SJCRH30 (cell line): Measurements from ENCODE around the gene SLC25A22. TPM values are rescaled to one million over a fixed set of nuclear protein-coding genes. Genes with fewer than 3 reads are reported as not detected.

Experiments used
- DNase-seq, 2 experiments: peaks; one replicate each; pipeline ENCODE4 v3.0.0-alpha.2; 2015 to 2020
- H3K27ac ChIP-seq: fragments of 250-450 bp; sonication (Bioruptor Pico); 2 replicates; pipeline ENCODE4 v1.5.1; 2020; ENCODE audit warnings: mild to moderate bottlenecking, moderate library complexity
- H3K27me3 ChIP-seq: fragments of 250-450 bp; sonication (Bioruptor Pico); 2 replicates; pipeline ENCODE4 v1.5.1; 2020; ENCODE audit warnings: mild to moderate bottlenecking, moderate library complexity
- H3K36me3 ChIP-seq: fragments of 250-450 bp; sonication (Bioruptor Pico); 2 replicates; pipeline ENCODE4 v1.5.1; 2020; ENCODE audit warnings: mild to moderate bottlenecking, moderate library complexity
- H3K4me1 ChIP-seq: fragments of 250-450 bp; sonication (Bioruptor Pico); 2 replicates; pipeline ENCODE4 v1.5.1; 2020; ENCODE audit warnings: mild to moderate bottlenecking, moderate library complexity
- H3K4me3 ChIP-seq: fragments of 250-450 bp; sonication (Bioruptor Pico); 2 replicates; pipeline ENCODE4 v1.5.1; 2020; ENCODE audit warnings: mild to moderate bottlenecking, moderate library complexity
- H3K9me3 ChIP-seq: fragments of 250-450 bp; sonication (Bioruptor Pico); replicated peaks from 2 replicates; pipeline ENCODE4 v1.5.1; 2020; ENCODE audit warnings: mild to moderate bottlenecking, moderate library complexity
- total RNA-seq: library from RNA; depleted of rRNA; stranded (reverse); fragments of >200 nt; shearing (Covaris generic); gene quantifications from 2 replicates; pipeline ENCODE4 v1.2.3, GENCODE V29; 2014; rRNA removed

SLC25A22 gene
- 20.2 and 22.4 TPM in 2 replicates for total RNA-seq

GRCh38 chr11:798093-798713 lies at the start of gene SLC25A22:
Gene SLC25A22 (minus strand): TSS chr11:798281. CDS start chr11:795006, 3,275 bp downstream.
- peak; percentile 79 to 85 for DNase-seq
- H3K27me3 ChIP-seq, result no peaks in the 10 kb centered on the region
- peak within 1 kb of the TSS; percentile 71 for H3K4me3 ChIP-seq
- peaks cover 6% of the 10 kb centered on the region; the same call in 1 of the 2 replicates for H3K36me3 ChIP-seq
- no peaks in the 10 kb centered on the region for H3K9me3 ChIP-seq
- peaks cover 24% of the 10 kb centered on the region for H3K4me1 ChIP-seq
- H3K27ac ChIP-seq, result peak within 1 kb of the TSS; percentile 71

- Histone ChIP-seq H3K27ac (no peak overlapping the region), H3K9me3 (no peaks in the 10 kb centered on the region), H3K36me3 (peaks cover 4% of the 10 kb centered on the region; the same call in 1 of the 2 replicates), H3K4me3 (no peak overlapping the region), H3K4me1 (peaks cover 20% of the 10 kb centered on the region), H3K27me3 (no peaks in the 10 kb centered on the region)
- no peak for DNase-seq
Measured at GRCh38 chr11:847876-848275, 49.8 kb upstream of the SLC25A22 start.

DNA sequence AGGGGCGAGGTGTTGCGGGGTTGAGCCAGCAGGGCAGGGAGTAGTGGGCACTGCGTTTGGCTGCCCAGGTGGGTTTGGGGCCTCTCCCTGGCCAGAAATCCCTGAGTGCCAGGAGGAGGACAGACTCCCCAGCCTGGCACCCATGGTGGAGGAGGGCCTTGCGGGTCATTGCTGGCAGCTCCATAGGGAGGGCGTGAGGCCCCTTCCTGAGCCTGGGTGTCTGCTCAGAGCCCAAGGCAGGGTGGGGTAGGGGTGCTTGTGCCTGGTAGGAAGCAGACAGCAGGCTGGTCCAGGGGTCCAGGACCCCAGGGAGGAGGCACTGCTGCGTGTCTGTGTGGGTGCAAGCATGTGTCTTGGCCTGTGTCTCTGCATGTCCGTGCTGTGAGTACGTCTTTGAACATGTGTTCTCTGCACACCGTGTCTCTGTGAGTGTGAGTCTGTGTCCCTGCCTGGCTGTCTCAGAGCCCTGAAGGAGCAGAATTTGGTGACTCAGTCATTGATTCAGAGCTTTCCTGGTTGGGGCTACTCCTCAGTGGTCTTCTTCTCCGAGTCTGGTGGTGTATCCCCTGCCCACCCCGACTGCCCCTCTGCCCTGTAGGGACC lies 48.5 kb upstream of the SLC25A22 start:
- peaks cover 20% of the 10 kb centered on the region for H3K4me1 ChIP-seq
- H3K4me3 ChIP-seq, result no peak overlapping the region
- no peak overlapping the region for H3K27ac ChIP-seq
- no peak for DNase-seq
- no peaks in the 10 kb centered on the region for H3K9me3 ChIP-seq
- no peaks in the 10 kb centered on the region for H3K27me3 ChIP-seq
- peaks cover 4% of the 10 kb centered on the region; the same call in 1 of the 2 replicates for H3K36me3 ChIP-seq

DNA sequence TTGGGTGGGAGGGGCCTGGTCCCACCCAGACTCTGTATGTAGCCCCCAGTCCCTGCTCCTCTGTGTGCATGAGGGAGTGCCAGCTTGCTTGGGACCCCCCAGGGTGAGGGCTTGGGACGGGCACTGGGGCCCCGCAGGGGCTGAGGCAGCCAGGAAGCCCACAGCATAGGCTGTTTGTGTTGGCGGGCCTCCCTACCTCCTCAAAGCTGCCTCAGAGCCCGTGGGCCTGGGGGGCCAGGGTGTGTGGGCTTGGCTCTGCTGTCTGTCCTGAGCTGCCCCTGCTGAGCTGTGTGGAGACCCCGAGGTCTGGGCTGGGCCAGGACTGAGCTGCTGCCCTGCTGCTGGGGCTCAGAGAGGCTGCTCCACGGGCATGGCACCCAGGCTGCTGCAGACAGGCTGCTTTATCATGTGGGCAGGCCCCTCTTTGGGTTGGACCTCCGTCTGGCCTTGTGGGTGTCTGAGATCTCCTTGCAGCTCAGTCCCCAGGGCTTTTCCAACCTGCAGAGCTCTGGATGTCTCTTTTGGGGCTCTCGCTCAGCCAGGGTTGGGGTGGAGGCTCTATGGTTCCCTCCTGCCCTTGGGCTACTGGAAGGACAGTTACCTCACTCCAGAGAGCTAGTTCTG lies 47.9 kb upstream of the SLC25A22 start:
- Histone ChIP-seq H3K4me1 (peaks cover 24% of the 10 kb centered on the region), H3K36me3 (peaks cover 6% of the 10 kb centered on the region), H3K9me3 (no peaks in the 10 kb centered on the region), H3K4me3 (no peak overlapping the region), H3K27ac (no peak overlapping the region; the same call in 1 of the 2 replicates), H3K27me3 (no peaks in the 10 kb centered on the region)
- DNase-seq, result peak in 1 of 2 experiments; percentile 48

DNA sequence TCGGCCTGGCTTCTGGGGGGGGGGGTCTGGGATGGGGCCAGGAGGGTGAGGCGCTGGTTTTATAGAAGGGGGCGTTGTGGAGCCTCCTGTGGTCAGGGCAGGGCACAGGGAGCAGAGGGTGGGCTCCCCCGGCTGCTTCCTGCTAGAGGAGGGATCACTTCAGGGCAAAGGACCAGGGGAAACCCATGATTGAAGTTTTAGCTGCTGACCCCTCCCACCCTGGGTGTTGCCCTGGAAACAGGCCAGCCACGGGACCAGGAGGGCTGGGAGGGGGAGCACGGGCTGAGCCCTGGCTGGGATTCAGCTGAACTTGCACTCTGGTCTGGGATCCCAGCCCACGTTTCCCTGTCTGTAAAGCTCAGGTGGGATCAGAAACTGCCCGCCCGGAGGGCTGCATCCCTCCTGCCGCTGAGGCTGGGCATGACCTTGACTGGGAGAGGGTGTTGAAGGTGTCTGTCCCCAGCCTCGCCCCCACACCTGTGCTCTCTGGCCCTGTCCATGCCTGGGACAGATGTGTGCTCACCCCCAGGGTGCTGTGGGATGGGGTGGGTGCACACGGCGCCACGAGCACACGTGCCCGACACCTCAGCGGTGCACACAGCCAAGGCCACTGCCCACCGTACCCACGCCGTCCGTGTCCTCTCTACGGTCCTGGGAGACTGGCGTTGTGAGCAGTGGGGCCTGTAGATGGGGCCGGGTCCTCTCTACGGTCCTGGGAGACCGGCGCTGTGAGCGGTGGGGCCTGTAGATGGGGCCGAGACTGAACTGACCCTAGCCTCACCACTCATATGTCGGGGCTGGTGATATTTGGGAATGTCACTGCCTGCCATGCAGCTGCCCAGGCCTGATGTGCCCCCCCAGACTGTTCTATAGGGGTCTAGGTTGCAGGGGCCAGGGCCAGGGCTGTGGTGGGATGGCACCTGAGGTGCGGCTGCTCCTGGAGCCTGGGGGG lies 46.9 kb upstream of the SLC25A22 start:
- Histone ChIP-seq H3K27ac (peak overlapping the region; percentile 99), H3K27me3 (no peaks in the 10 kb centered on the region), H3K36me3 (peaks cover 16% of the 10 kb centered on the region), H3K4me1 (peaks cover 25% of the 10 kb centered on the region), H3K9me3 (no peaks in the 10 kb centered on the region), H3K4me3 (peak overlapping the region; percentile 96)
- DNase-seq, result peak; percentile 84 to 91

DNA sequence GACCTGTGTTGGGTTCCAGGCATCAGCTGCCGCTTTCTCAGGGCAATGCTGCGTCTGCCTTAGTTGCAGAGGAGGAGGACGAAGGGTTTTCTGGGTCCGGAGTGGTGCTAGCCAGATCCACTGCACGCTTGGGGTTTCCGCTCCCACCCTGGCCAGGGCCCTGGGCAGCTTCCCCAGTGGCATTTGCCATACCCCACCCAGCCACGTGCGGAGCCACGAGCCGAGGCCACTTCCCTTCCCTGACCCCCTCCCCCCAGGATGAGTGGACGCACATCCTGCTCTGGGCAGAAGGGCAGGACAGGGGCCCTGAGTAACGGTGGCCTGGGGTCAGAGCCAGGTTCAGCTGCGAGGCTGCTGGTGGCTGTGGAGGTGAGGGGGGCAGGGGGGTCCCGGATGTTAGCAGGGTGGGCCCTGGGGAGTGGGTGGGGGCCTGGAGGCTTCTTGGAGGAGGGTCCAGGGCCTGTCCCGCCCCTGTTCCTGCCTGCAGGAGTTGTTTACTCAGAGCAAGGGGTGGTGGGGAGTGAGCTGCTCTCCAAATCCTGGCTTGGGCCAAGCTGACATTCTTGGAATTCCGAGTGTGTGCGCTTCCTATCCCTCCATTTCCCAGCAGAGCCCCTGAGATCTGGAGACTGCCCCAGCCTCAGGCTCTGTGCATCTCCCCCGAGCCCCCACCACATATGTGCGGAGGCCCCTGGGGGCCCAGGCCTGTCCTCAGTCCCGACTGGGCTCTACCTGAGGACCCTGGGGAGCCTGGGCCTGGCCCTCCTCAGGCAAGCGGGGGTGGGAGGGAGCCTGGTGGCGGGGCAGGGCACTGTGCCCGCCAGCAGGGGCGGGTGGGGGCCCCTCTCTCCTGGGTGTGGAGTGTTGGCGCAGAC lies 46.0 kb upstream of the SLC25A22 start:
- H3K9me3 ChIP-seq, result no peaks in the 10 kb centered on the region
- DNase-seq, result peak; percentile 89 to 92
- H3K27ac ChIP-seq, result peak overlapping the region; percentile 99
- no peaks in the 10 kb centered on the region for H3K27me3 ChIP-seq
- H3K4me1 ChIP-seq, result peaks cover 25% of the 10 kb centered on the region
- H3K4me3 ChIP-seq, result peak overlapping the region; percentile 96
- peaks cover 25% of the 10 kb centered on the region for H3K36me3 ChIP-seq

GRCh38 chr11:843086-843734 lies 45.1 kb upstream of the SLC25A22 start:
- no peaks in the 10 kb centered on the region for H3K9me3 ChIP-seq
- H3K4me1 ChIP-seq, result peaks cover 25% of the 10 kb centered on the region
- peak overlapping the region; percentile 96 for H3K4me3 ChIP-seq
- H3K27me3 ChIP-seq, result no peaks in the 10 kb centered on the region
- peak overlapping the region; percentile 99 for H3K27ac ChIP-seq
- DNase-seq, result peak in 1 of 2 experiments; percentile 47
- H3K36me3 ChIP-seq, result peaks cover 28% of the 10 kb centered on the region

DNA sequence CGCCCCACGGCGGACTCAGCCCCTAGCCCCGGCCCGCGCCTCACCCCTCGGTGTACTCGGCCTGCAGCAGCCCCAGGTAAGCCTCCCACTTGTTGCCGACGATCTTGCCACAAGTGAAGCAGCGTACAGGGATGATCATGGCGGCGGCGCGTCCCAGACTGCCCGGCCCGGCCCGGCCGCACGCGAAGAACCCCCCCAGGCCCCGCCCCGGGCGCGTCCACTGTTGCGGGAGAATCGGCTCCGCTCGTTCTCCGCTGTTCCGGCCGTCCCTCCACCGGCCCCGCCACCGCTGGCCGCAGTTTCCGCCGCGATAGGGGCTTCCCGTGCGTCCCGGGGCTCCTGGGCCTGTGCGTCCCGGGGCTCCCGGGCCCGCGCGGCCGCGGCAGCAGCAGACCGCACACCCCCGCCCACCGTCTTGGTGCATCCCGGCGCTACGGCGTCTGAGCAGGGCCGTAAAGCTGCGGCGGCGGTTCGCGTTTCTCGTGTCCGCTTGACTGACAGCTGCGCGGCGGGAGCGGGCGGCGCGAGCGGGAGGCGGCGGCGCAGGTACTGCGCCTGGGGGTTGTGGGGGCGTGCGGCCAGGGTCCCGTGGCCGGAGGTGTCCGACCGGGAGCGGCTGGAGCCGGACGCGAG lies 44.4 kb upstream of the SLC25A22 start, which contains the start of the genes POLR2L and TSPAN4:
Gene POLR2L, minus strand, starts transcription at position 160 of the 633 bp plus-strand sequence. Its CDS starts 21 bp downstream, at position 139.
Gene TSPAN4, plus strand, starts transcription at position 483 of the 633 bp plus-strand sequence. CDS start 7,453 bp downstream, outside the sequence.
- peaks cover 34% of the 10 kb centered on the region for H3K36me3 ChIP-seq
- peak; percentile 87 to 89 for DNase-seq
- H3K9me3 ChIP-seq, result no peaks in the 10 kb centered on the region
- peak within 1 kb of the TSS; percentile 99 for H3K27ac ChIP-seq
- peak within 1 kb of the TSS; percentile 96 for H3K4me3 ChIP-seq
- H3K4me1 ChIP-seq, result peaks cover 25% of the 10 kb centered on the region
- H3K27me3 ChIP-seq, result no peaks in the 10 kb centered on the region

DNA sequence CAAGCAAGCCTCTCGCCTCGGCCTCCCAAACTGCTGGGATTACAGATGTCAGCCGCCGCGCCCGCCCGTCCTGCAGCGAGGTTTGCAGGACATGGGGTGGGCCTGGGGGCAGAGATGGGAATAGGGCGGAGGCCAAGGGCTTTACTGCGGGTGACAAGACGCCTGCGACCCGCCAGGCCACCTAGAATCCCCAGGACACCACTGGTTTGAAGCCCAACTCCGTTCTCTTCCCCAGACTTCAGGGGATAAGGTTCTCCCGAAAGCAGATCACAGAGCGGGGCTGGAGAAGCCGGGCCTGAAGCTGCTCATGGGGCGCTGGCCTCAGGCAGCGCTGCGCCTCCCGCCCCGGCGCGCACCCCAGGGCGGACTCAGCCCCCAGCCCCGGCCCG lies 43.9 kb upstream of the SLC25A22 start:
- Histone ChIP-seq H3K4me1 (peaks cover 25% of the 10 kb centered on the region), H3K36me3 (peaks cover 39% of the 10 kb centered on the region), H3K9me3 (no peaks in the 10 kb centered on the region), H3K27me3 (no peaks in the 10 kb centered on the region), H3K4me3 (peak overlapping the region; percentile 96), H3K27ac (peak overlapping the region; percentile 99; the same call in 1 of the 2 replicates)
- no peak for DNase-seq

- Histone ChIP-seq H3K4me3 (no peak overlapping the region), H3K9me3 (no peaks in the 10 kb centered on the region), H3K27ac (no peak overlapping the region), H3K36me3 (peaks cover 50% of the 10 kb centered on the region), H3K27me3 (no peaks in the 10 kb centered on the region), H3K4me1 (peaks cover 13% of the 10 kb centered on the region)
- no peak for DNase-seq
Measured at GRCh38 chr11:839875-840617, 42.0 kb upstream of the SLC25A22 start.

DNA sequence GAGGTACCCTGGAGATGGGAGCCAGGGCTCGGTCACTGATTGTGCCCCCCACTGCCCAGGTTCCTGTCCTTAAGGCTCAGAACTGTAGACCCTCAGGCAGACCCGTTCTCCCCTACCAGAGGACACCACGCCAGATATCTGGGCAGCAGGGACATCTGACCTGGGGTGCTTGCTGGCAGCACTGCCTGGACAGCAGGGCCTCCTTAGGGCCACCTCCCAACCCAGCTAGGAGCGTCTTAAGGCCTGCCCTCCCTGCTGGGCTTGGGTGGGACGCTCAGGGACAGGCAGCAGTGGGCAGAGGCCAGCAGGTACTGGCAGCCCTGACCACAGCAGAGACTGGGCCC lies 41.2 kb upstream of the SLC25A22 start:
- Histone ChIP-seq H3K27ac (no peak overlapping the region), H3K36me3 (peaks cover 50% of the 10 kb centered on the region), H3K27me3 (no peaks in the 10 kb centered on the region), H3K4me3 (no peak overlapping the region), H3K4me1 (peaks cover 9% of the 10 kb centered on the region; the same call in 1 of the 2 replicates), H3K9me3 (no peaks in the 10 kb centered on the region)
- DNase-seq, result no peak
